Glutamatergic neuron (in vitro differentiated cells): Measurements from ENCODE around the gene B4GALT2. TPM values are rescaled to one million over a fixed set of nuclear protein-coding genes. Genes with fewer than 3 reads are reported as not detected.
A peak's percentile ranks its signal among the peaks of the same experiment; 100 is the strongest.

Source experiments
- DNase-seq: peaks from one replicate; pipeline ENCODE4 v3.0.0; 2022
- H3K27ac Mint-ChIP-seq: one replicate; pipeline ENCODE4 v1.8.0; 2020; ENCODE audit warnings: mild to moderate bottlenecking, mixed read lengths, inconsistent platforms; ENCODE audit not compliant: unreplicated experiment
- H3K27me3 Mint-ChIP-seq: one replicate; pipeline ENCODE4 v1.8.0; 2020; ENCODE audit warnings: mild to moderate bottlenecking, moderate library complexity, mixed read lengths, inconsistent platforms; ENCODE audit not compliant: unreplicated experiment
- H3K36me3 Mint-ChIP-seq: one replicate; pipeline ENCODE4 v1.8.0; 2020; ENCODE audit warnings: mild to moderate bottlenecking, mixed read lengths, inconsistent platforms; ENCODE audit not compliant: unreplicated experiment
- H3K4me1 Mint-ChIP-seq: one replicate; pipeline ENCODE4 v1.8.0; 2020; ENCODE audit warnings: mild to moderate bottlenecking, low read depth, mixed read lengths, inconsistent platforms; ENCODE audit not compliant: unreplicated experiment
- H3K4me3 Mint-ChIP-seq: one replicate; pipeline ENCODE4 v1.8.0; 2020; ENCODE audit warnings: mild to moderate bottlenecking, mixed read lengths, inconsistent platforms; ENCODE audit not compliant: unreplicated experiment
- H3K9me3 Mint-ChIP-seq: one replicate; pipeline ENCODE4 v1.8.0; 2020; ENCODE audit warnings: mild to moderate bottlenecking, moderate library complexity, mixed read lengths, inconsistent platforms; ENCODE audit not compliant: unreplicated experiment
- total RNA-seq: library from RNA; stranded (reverse); fragmentation: NEBNext Ultra II Directional; extraction: Animal tissue kit (Norgen Biotek cat#: 25700); gene quantifications from one replicate; pipeline ENCODE4 v1.2.1, GENCODE V29; 2021; ENCODE audit not compliant: unreplicated experiment
- TF ChIP-seq, protein P1 (sequence below): fragments of 200-600 bp; sonication (generic); IDR thresholded peaks from one replicate; pipeline ENCODE4 v1.5.0; 2021; ENCODE audit not compliant: partially characterized antibody, unreplicated experiment

The B4GALT2 gene
- total RNA-seq, 1 donor from 2014 or later, result 45.7 TPM

DNA sequence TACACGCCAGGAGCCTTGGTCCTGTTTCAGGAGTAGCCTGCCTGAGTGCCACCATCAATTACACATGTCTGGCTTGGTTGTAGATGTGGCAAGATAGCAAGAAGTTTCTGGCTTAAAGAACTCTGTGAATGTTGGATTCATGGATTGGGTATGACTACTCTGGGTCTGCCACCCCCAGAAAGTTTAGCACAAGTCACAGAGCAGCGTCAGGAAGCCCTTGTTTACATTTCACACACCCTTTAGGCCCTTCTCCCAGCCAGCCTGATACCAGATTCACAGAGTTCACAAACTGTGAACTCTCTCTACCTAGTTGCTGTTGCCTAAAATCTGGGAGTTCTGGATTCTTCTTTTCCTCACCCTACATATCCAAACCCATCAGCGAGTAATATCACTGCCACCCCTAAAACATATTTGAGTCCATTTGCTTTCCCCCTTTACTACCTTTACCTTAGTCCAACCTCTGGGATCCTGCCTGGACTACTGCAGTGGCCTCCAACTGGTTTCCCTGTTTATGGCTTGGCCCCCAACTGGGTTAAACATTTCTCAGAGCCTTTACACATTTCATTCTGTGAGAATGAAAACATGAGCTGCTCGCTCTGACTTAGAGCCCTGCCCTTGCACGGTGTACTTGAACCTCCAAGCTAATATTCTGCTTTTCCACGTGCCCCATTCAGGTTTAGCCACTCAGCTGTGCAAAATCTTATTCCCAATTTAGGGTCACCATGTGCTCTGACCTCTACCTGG is 8.3 kb downstream of the B4GALT2 start:
- Mint-ChIP-seq H3K27ac (no peak overlapping the region), H3K4me1 (peaks cover 3% of the 10 kb centered on the region), H3K4me3 (no peak overlapping the region), H3K9me3 (peaks cover 5% of the 10 kb centered on the region), H3K36me3 (no peaks in the 10 kb centered on the region), H3K27me3 (no peaks in the 10 kb centered on the region)
- no peak for DNase-seq
- TF ChIP-seq, protein P1, sequence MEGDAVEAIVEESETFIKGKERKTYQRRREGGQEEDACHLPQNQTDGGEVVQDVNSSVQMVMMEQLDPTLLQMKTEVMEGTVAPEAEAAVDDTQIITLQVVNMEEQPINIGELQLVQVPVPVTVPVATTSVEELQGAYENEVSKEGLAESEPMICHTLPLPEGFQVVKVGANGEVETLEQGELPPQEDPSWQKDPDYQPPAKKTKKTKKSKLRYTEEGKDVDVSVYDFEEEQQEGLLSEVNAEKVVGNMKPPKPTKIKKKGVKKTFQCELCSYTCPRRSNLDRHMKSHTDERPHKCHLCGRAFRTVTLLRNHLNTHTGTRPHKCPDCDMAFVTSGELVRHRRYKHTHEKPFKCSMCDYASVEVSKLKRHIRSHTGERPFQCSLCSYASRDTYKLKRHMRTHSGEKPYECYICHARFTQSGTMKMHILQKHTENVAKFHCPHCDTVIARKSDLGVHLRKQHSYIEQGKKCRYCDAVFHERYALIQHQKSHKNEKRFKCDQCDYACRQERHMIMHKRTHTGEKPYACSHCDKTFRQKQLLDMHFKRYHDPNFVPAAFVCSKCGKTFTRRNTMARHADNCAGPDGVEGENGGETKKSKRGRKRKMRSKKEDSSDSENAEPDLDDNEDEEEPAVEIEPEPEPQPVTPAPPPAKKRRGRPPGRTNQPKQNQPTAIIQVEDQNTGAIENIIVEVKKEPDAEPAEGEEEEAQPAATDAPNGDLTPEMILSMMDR, result no peak

GRCh38 chr1:43990271-43991199 is 11.5 kb downstream of the B4GALT2 start:
- no peak for DNase-seq
- no peak overlapping the region for H3K27ac Mint-ChIP-seq
- no peaks in the 10 kb centered on the region for H3K4me1 Mint-ChIP-seq
- H3K9me3 Mint-ChIP-seq, result peaks cover 1% of the 10 kb centered on the region
- no peaks in the 10 kb centered on the region for H3K36me3 Mint-ChIP-seq
- H3K4me3 Mint-ChIP-seq, result peak overlapping the region; percentile 90
- TF ChIP-seq, protein P1, result no peak
- peaks cover 4% of the 10 kb centered on the region for H3K27me3 Mint-ChIP-seq

DNA sequence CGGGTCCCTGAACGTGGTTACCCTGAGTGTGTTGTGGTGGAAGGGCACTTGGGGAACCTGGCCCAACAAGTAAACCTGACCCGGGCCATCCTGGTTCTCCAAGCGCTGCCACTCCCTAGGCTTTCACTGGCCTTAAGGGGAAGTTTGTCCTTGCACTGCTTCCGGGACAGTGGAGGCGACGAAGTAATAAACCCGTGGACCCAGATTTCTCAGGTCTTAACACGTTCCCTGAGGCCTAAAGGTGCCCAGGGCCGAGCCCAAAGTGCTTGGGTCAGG is 12.1 kb downstream of the B4GALT2 start:
- H3K4me3 Mint-ChIP-seq, result peak overlapping the region; percentile 90
- peaks cover 1% of the 10 kb centered on the region for H3K9me3 Mint-ChIP-seq
- peaks cover 4% of the 10 kb centered on the region for H3K27me3 Mint-ChIP-seq
- H3K36me3 Mint-ChIP-seq, result no peaks in the 10 kb centered on the region
- H3K4me1 Mint-ChIP-seq, result no peaks in the 10 kb centered on the region
- H3K27ac Mint-ChIP-seq, result no peak overlapping the region
- DNase-seq, result no peak
- TF ChIP-seq, protein P1, result no peak

DNA sequence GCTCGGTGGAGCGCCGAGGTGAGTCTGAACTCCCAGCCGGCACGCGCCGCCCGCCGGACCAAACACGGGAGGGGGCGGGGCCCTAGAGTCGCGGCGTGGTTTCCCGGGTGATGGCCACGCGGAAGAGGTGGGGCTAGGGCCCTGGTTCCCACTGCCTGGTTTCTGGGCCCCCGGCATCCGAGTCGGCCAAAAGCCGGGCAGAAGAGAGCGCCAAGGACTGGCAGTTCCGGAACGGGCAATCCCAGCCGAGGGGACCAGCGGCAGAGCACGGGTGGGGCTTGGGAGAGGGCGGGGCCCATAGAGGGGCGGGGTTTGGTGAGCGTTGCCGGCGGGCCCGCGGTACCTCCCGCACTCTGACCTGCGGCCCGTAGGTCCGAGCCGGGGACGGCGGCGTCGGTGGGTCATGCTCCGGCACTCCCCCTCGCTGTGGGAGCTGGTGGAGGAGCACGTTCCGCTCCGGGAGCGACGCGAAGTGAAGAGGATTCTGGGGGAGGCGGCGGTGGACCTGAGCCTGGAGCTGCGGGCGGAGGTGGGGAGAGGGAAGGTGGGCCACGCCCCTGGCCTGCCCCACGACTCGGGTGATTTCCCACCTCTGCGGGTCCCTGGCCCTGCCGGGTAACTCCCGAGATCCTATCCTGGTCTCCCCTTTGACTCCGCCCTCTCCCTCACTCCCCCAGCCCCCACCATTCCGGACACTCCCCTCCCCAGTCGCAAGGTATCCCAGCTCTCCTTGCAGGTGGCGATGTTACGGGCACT is 12.6 kb downstream of the B4GALT2 start, which contains the start of gene CCDC24:
Gene CCDC24, plus strand, starts transcription at position 124 of the 756 bp plus-strand sequence. Its CDS starts 280 bp downstream, at position 404.
- Mint-ChIP-seq H3K36me3 (no peaks in the 10 kb centered on the region), H3K27ac (no peak within 1 kb of the TSS), H3K4me1 (peaks cover 4% of the 10 kb centered on the region), H3K27me3 (peaks cover 6% of the 10 kb centered on the region), H3K4me3 (peak within 1 kb of the TSS; percentile 90), H3K9me3 (peaks cover 1% of the 10 kb centered on the region)
- TF ChIP-seq, protein P1, result no peak
- DNase-seq, result peak; percentile 67
